Activated CD8-positive, alpha-beta memory T cell treated with anti-CD3 and anti-CD28 coated beads, Interleukin-2, amount 10 ng/mL, durations not matched to agents 7 days and 5 days (primary cell): ENCODE data around the gene PEX6. TPM values are rescaled to one million over a fixed set of nuclear protein-coding genes. Genes with fewer than 3 reads are reported as not detected.
"Not testable (repeated sequence)": the region's sequence is repeated elsewhere in the genome, so short reads cannot be mapped to it uniquely, and the experiment has no call there.

Experiments used
- ATAC-seq: fragments of 150-1000 bp; cut with Tn5 transposase; one replicate; pipeline ENCODE4 v1.10.0; 2021; ENCODE audit warnings: moderate library complexity
- CTCF ChIA-PET: fragments of 350-600 bp; sonication (Branson Sonifier 250); formaldehyde crosslinking; loops from one replicate; lab custom pipeline; 2021; ENCODE audit warnings: antibody characterized with exemption; lab: Charles Lee
- DNase-seq: peaks from one replicate; pipeline ENCODE4 v3.0.0-alpha.2; 2020
- H3K27ac Mint-ChIP-seq: one replicate; pipeline ENCODE4 v1.8.0; 2021; ENCODE audit warnings: mild to moderate bottlenecking, mixed read lengths
- H3K27me3 Mint-ChIP-seq: one replicate; pipeline ENCODE4 v1.8.0; 2021; ENCODE audit warnings: mixed read lengths
- H3K36me3 Mint-ChIP-seq: one replicate; pipeline ENCODE4 v1.8.0; 2021; ENCODE audit warnings: mild to moderate bottlenecking, mixed read lengths
- H3K4me1 Mint-ChIP-seq: one replicate; pipeline ENCODE4 v1.8.0; 2021; ENCODE audit warnings: mixed read lengths
- H3K4me3 Mint-ChIP-seq: one replicate; pipeline ENCODE4 v1.8.0; 2021; ENCODE audit warnings: mild to moderate bottlenecking, moderate library complexity, mixed read lengths
- H3K9me3 Mint-ChIP-seq: one replicate; pipeline ENCODE4 v1.8.0; 2022; ENCODE audit warnings: low read depth, mixed read lengths
- total RNA-seq, 2 experiments: library from RNA; stranded (reverse); gene quantifications; one replicate each; pipeline ENCODE4 v1.2.3, GENCODE V29; 2021

Gene PEX6
- total RNA-seq, 2 experiments from 2014 or later, result 24.7 to 26.3 TPM

DNA sequence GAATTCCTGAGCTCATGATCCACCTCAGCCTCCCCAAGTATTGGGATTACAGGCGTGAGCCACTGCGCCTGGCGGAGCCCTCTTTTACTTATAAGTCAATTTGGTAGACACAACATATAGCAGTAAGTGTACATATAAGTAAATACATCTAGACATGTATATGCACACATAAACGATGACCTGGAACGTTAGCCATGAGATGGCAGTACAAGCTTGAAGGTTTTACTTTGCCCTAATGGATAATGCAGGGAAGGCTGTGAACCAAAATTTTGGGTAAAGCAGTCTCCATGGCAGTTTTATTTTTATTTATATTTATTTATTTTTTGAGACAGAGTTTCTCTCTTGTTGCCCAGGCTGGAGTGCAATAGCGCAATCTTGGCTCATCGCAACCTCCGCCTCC is 20.9 kb downstream of the PEX6 start:
- ATAC-seq, result no peak
- Mint-ChIP-seq H3K27ac (no peak overlapping the region), H3K36me3 (peaks cover 9% of the 10 kb centered on the region), H3K4me3 (no peak overlapping the region), H3K4me1 (peaks cover 12% of the 10 kb centered on the region), H3K27me3 (peaks cover 7% of the 10 kb centered on the region), H3K9me3 (no peaks in the 10 kb centered on the region)
- CTCF ChIA-PET, result interaction anchor here (1.1 kb wide), 1 partner anchor 110 kb away, joined by 3 read pairs; no protein-coding TSS in a partner anchor
- no peak for DNase-seq

DNA sequence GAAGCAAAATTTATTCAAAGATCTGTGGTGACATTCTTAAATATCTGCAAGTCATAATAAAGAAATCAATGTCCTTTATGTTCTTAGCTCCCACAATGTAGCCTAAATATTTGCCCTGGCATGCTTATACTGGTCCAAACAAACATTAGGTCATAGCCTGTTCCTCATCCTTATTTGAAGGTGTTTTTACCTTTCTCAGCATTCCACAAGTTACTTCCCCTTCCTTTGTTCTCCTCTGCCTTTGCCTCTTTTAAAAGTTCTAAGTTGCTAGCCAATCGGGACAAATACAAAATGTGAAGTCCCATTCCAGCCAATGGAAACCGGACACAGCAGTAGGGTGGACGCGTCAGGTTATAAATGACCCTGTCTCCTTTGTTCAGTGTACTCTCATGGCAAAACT is 24.6 kb downstream of the PEX6 start:
- ATAC-seq, H3K4me3 Mint-ChIP-seq, H3K4me1 Mint-ChIP-seq, H3K27ac Mint-ChIP-seq, CTCF ChIA-PET, H3K27me3 Mint-ChIP-seq, H3K36me3 Mint-ChIP-seq, H3K9me3 Mint-ChIP-seq, DNase-seq: not testable (repeated sequence)

DNA sequence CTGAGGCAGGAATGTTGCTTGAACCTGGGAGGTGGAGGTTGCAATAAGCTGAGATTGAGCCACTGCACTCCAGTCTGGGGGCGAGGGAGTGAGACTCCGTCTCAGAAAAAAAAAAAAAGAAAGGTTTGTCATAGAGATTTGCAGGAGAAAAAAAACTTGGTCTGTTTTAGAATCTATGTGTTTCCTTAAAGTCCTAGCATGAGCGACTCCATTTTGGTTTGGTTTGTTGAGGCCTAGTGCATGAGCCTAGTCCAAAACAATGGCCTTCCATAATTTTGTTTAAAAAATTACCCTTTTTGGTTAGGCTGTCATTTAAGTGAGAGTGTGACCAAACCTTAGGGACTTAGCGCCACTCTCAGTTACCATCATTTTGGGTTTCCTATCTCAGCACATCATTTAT is 26.6 kb downstream of the PEX6 start:
- ATAC-seq, result no peak
- no peak for DNase-seq
- H3K36me3 Mint-ChIP-seq, result no peaks in the 10 kb centered on the region
- H3K27me3 Mint-ChIP-seq, result no peaks in the 10 kb centered on the region
- H3K4me3 Mint-ChIP-seq, result no peak overlapping the region
- H3K9me3 Mint-ChIP-seq, result no peaks in the 10 kb centered on the region
- no peak overlapping the region for H3K27ac Mint-ChIP-seq
- CTCF ChIA-PET, result interaction anchor here (0.7 kb wide), 2 partner anchors 367 to 523 kb away, joined by 3 read pairs; no protein-coding TSS in a partner anchor
- H3K4me1 Mint-ChIP-seq, result no peaks in the 10 kb centered on the region

DNA sequence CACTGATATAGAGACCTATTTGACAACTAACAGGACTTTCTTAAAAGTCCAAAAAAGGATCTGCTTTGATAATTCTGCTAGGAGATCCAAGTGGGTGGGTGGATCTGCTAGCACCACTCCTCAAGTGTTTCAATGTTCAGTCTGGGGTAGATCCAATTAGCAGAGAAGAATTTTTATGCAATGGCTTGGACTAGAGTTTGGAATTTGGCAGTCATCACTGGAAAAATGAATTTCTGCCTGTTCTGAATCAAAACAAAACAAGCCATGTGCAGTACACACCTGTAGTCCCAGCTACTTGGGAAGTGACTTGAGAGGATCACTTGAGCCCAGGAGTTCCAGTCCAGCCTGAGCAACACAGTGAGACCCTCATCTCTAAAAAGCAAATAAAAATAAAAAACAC is 31.0 kb downstream of the PEX6 start:
- no peak for ATAC-seq
- DNase-seq, result no peak
- CTCF ChIA-PET, result no interaction called here
- H3K27ac Mint-ChIP-seq, result no peak overlapping the region
- no peak overlapping the region for H3K4me3 Mint-ChIP-seq
- H3K36me3 Mint-ChIP-seq, result peaks cover 7% of the 10 kb centered on the region
- H3K27me3 Mint-ChIP-seq, result no peaks in the 10 kb centered on the region
- no peaks in the 10 kb centered on the region for H3K9me3 Mint-ChIP-seq
- no peaks in the 10 kb centered on the region for H3K4me1 Mint-ChIP-seq

DNA sequence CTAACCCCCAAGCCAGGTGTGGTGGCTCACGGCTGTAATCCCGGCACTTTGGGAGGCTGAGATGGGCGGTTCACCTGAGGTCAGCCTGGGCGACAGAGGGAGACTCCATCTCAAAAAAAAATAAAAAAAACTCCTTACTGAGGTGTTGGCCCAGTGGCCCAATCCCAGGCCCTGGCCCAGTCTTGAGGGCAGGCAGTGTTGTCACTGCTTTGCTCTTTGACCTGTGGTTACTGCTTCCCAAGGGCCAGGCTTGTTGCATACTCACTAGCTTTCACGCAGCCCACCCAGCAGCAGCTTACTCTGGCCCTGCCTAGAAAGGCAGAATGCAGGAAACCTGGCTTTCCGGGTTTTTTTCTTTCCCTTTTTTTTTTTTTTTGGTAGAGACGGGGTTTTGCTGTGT is 36.5 kb downstream of the PEX6 start:
- ATAC-seq (no peak), DNase-seq (no peak)
- Mint-ChIP-seq H3K4me3 (no peak overlapping the region), H3K27ac (no peak overlapping the region), H3K9me3 (no peaks in the 10 kb centered on the region), H3K27me3 (no peaks in the 10 kb centered on the region), H3K36me3 (peaks cover 16% of the 10 kb centered on the region), H3K4me1 (no peaks in the 10 kb centered on the region)
- CTCF ChIA-PET, result interaction anchor here (1.2 kb wide), 1 partner anchor 42 kb away, joined by 3 read pairs; the partner anchor contains the start of gene PPP2R5D

DNA sequence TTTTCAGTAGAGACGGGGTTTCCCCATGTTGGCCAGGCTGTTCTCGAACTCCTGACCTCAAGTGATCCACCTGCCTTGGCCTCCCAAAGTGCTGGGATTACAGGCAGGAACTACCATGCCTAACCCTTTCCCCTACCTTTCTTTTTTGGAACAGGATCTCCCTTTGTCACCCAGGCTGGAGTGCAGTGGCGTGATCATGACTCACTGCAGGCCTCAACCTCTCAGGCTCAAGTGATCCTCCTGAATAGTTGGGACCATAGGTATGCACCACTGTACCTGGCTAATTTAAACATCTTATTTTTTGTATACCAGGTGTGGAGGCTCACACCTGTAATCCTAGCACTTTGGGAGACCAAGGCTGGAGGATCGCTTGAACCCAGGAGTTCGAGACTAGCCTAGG is 37.6 kb downstream of the PEX6 start:
- H3K4me3 Mint-ChIP-seq, H3K9me3 Mint-ChIP-seq, ATAC-seq, H3K4me1 Mint-ChIP-seq, H3K27ac Mint-ChIP-seq, H3K27me3 Mint-ChIP-seq, DNase-seq: not testable (repeated sequence)
- CTCF ChIA-PET, result interaction anchor here (1.2 kb wide), 1 partner anchor 43 kb away, joined by 3 read pairs; the partner anchor contains the start of gene PPP2R5D
- peaks cover 18% of the 10 kb centered on the region for H3K36me3 Mint-ChIP-seq

DNA sequence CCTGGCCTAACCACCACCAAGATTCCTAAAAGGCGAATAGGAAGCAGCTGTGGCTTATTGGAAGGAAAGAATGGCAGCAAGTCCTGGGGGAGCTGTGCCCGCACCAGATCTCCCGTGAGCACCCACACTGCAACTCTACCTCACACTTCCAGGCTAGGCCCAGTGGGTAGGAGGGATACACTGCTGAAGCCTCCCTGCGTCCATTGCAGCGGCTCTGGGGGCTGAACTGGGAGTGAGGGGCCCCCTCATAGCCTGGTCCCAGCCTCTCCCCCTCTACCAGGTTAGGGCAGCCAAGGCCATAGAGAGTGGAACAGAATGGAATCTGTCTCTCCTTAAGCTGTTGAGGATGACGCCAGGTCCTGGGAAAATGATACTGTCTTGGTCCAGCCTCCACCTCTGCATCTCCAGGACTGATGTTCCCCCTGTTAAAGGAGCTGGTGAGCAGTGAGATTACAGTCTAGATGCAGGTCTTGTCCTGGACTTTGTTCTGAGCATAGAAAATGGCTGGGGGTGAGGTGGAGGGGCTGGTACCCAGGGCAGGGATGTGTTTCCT is 38.4 kb downstream of the PEX6 start:
- DNase-seq (no peak), ATAC-seq (no peak)
- CTCF ChIA-PET, result interaction anchor here (0.6 to 0.9 kb wide), 2 partner anchors 42 to 64 kb away, joined by 3 read pairs; no protein-coding TSS in a partner anchor
- Mint-ChIP-seq H3K27me3 (no peaks in the 10 kb centered on the region), H3K4me1 (peaks cover 2% of the 10 kb centered on the region), H3K27ac (no peak overlapping the region), H3K4me3 (no peak overlapping the region), H3K36me3 (peaks cover 24% of the 10 kb centered on the region), H3K9me3 (no peaks in the 10 kb centered on the region)

DNA sequence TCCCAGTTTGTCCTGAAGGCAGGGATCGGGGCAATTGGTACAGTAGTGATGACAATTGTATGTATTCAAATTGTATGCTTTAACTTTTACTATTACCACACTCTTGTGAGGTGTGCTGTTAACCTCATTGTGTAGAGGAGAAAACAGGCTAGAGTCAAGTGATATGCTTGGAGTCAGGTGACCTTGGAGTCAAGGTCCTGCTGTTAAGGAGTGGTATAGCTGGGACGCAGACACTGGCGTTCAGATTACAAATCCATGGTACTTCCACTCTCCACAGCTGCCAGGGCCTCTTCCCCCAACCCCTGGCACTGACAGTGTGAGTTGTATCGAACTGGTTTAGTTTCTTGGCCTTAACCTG is 39.2 kb downstream of the PEX6 start:
- ATAC-seq (no peak), DNase-seq (no peak)
- Mint-ChIP-seq H3K9me3 (no peaks in the 10 kb centered on the region), H3K27ac (no peak overlapping the region), H3K27me3 (no peaks in the 10 kb centered on the region), H3K36me3 (peaks cover 26% of the 10 kb centered on the region), H3K4me3 (no peak overlapping the region), H3K4me1 (peaks cover 5% of the 10 kb centered on the region)
- CTCF ChIA-PET, result interaction anchor here (0.9 kb wide), 1 partner anchor 41 kb away, joined by 3 read pairs; no protein-coding TSS in a partner anchor

DNA sequence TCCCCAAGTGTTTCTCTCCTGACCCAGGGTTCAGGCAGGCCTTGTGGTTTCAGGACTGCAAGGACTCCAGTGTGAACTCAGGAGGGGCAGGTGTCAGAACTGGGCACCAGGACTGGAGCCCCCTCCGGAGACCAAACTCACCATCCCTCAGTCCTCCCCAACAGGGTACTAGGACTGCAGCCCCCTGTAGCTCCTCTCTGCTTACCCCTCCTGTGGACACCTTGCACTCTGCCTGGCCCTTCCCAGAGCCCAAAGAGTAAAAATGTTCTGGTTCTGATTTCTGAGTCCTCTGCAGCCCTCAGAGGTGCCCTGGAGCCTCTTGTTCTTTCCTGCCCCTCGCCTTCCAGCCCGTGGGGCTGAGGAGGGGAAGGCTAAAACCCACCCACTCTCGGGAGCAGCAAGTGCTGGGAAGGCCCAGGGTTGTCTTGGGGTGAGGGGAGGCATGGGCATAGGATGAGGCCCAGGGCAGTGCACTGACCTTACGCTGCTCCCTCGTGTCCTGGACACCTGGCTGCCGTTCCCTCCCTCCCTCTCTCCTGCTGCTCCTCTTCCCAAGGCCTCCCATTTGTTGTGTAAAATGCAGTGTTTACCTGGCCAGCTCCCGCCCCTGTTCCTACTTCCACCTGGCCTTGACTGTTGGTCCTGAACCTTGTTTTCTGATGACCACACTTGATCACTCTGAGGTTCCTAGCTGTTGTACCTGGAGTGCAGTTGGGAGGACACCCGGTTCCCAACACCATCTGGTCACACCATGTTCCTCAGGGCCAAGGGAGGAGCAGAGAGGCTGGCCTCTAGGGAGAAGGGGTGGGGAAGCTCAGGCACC is 39.8 kb downstream of the PEX6 start:
- no peaks in the 10 kb centered on the region for H3K27me3 Mint-ChIP-seq
- ATAC-seq (no peak), DNase-seq (no peak)
- H3K4me3 Mint-ChIP-seq, result no peak overlapping the region
- H3K36me3 Mint-ChIP-seq, result peaks cover 30% of the 10 kb centered on the region
- H3K9me3 Mint-ChIP-seq, result no peaks in the 10 kb centered on the region
- peaks cover 9% of the 10 kb centered on the region for H3K4me1 Mint-ChIP-seq
- CTCF ChIA-PET, result interaction anchor here (0.9 to 1.0 kb wide), 2 partner anchors 22 to 41 kb away, joined by 3 read pairs; no protein-coding TSS in a partner anchor
- H3K27ac Mint-ChIP-seq, result no peak overlapping the region

DNA sequence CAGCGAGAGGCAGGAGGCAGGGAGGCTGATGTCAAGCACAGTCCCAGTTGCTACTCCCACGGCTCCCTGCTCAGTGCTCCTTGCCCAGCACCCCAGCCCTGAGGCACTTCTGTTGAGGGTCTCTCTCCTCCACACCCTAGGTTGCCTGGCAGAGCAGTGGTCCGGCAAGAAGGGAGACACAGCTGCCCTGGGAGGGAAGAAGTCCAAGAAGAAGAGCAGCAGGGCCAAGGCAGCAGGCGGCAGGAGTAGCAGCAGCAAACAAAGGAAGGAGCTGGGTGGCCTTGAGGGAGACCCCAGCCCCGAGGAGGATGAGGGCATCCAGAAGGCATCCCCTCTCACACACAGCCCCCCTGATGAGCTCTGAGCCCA is 40.6 kb downstream of the PEX6 start:
- no peak for ATAC-seq
- H3K4me3 Mint-ChIP-seq, result no peak overlapping the region
- H3K27me3 Mint-ChIP-seq, result no peaks in the 10 kb centered on the region
- DNase-seq, result no peak
- H3K27ac Mint-ChIP-seq, result no peak overlapping the region
- CTCF ChIA-PET, result interaction anchor here (1.0 kb wide), 1 partner anchor 23 kb away, joined by 3 read pairs; no protein-coding TSS in a partner anchor
- peaks cover 10% of the 10 kb centered on the region for H3K4me1 Mint-ChIP-seq
- H3K36me3 Mint-ChIP-seq, result peaks cover 31% of the 10 kb centered on the region
- H3K9me3 Mint-ChIP-seq, result no peaks in the 10 kb centered on the region

DNA sequence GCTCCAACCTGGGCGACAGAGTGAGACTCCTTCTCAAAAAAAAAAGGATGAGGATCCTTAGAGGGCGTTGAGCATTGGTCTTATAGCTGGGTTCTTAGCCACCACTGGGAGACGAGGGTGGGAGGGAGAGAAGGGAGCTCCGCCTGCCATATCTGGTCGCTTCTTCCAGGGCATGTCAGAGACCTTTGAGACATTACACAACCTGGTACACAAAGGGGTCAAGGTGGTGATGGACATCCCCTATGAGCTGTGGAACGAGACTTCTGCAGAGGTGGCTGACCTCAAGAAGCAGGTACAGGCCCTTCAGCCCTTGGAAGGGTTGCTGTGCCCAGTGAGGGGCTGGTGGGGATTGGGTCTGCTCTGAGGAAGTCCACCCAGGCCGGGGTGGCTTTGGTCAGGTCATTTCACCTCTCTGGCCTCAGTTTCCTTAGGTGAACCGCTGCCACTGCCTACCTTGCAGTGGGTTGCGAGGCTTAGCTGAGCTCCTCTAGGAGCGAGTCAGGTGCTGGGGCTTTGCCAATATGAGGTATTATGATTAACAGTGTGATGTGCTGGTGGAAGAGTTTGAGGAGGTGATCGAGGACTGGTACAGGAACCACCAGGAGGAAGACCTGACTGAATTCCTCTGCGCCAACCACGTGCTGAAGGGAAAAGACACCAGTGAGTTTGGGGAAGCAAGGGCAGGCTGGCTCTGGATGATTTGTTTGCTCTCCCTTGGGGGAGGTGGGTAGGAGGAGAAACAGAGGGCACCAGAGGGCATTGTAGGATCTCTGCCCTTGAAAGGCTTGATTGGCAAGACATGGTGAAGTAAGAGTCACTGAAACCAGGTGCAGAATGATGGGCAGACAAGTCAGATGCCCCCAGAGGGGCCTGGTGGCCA is 41.2 kb downstream of the PEX6 start:
- DNase-seq (no peak), ATAC-seq (no peak)
- H3K36me3 Mint-ChIP-seq, result peaks cover 34% of the 10 kb centered on the region
- CTCF ChIA-PET, result interaction anchor here (1.0 kb wide), 1 partner anchor 23 kb away, joined by 3 read pairs; no protein-coding TSS in a partner anchor
- no peak overlapping the region for H3K27ac Mint-ChIP-seq
- H3K4me3 Mint-ChIP-seq, result no peak overlapping the region
- peaks cover 16% of the 10 kb centered on the region for H3K4me1 Mint-ChIP-seq
- no peaks in the 10 kb centered on the region for H3K27me3 Mint-ChIP-seq
- H3K9me3 Mint-ChIP-seq, result no peaks in the 10 kb centered on the region

DNA sequence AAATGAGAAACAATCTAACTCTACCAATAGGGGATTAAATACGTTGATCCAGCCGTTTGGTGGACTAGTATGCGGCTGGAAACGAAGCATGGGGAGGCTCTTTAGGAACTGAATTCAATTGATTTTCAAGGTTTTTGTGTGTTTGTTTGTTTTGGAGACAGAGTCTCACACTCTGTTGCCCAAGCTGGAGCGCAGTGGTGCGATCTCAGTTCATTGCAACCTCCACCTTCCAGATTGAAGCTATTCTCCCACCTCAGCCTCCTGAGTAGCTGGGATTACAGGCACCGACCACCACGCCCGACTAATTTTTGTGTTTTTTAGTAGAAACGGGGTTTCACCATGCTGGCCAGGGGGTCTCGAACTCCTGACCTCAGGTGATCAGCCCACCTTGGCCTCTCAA is 42.6 kb downstream of the PEX6 start:
- H3K9me3 Mint-ChIP-seq, result no peaks in the 10 kb centered on the region
- no peak for ATAC-seq
- H3K4me1 Mint-ChIP-seq, result peaks cover 28% of the 10 kb centered on the region
- no peaks in the 10 kb centered on the region for H3K27me3 Mint-ChIP-seq
- H3K27ac Mint-ChIP-seq, result no peak overlapping the region
- no peak for DNase-seq
- no peak overlapping the region for H3K4me3 Mint-ChIP-seq
- CTCF ChIA-PET, result no interaction called here
- H3K36me3 Mint-ChIP-seq, result peaks cover 40% of the 10 kb centered on the region

DNA sequence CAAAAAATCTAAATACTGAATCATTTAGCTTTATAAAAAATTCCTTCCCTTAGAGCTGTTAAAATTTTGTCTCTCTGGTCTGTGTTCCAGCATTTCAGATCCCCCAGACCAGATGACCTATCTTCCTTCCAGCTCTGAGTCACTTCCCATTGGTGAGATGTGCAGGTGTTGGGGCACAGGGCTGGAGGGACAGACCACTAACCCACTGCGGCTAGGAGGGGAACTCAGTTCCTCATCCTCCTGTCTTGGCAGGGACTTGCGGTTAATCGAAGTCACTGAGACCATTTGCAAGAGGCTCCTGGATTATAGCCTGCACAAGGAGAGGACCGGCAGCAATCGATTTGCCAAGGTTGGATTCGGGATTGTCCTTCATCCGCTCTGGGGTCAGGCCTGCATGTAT is 43.7 kb downstream of the PEX6 start:
- no peak overlapping the region for H3K4me3 Mint-ChIP-seq
- ATAC-seq (no peak), DNase-seq (no peak)
- CTCF ChIA-PET, result interaction anchor here (0.8 kb wide), 1 partner anchor 27 kb away, joined by 3 read pairs; no protein-coding TSS in a partner anchor
- H3K36me3 Mint-ChIP-seq, result peaks cover 36% of the 10 kb centered on the region
- no peaks in the 10 kb centered on the region for H3K27me3 Mint-ChIP-seq
- H3K4me1 Mint-ChIP-seq, result peaks cover 39% of the 10 kb centered on the region
- H3K9me3 Mint-ChIP-seq, result no peaks in the 10 kb centered on the region
- no peak overlapping the region for H3K27ac Mint-ChIP-seq
